ENCODE measurements around the gene NRP2. TPM values are rescaled to one million over a fixed set of nuclear protein-coding genes. Genes with fewer than 3 reads are reported as not detected.

NRP2 gene
- total RNA-seq, 4 donors from 2014 or later: 4.9 to 22.4 (median 14.5) TPM

DNA sequence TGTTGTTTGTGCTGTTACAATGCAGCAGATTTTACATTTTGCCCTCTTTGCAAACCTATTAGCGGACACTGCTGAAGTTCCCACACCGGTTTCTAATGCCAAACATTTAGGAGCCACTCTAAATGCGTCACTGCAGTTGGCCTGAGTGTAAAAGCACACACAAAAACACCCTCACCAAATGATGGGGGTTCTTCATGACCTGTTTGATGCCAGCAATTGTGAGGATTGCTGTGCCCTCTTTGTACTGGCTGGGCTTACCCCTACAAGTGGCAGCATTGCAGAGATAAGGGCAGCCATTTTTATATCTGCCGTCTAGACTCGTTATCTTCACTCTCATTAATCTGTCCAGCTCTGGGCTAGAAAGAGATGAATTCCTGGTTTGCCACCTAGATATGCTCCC, 85.3 kb downstream of the NRP2 start:
- Histone ChIP-seq H3K27me3 (no peaks in the 10 kb centered on the region), H3K27ac (peak overlapping the region in 1 of 4 donors; percentile 77), H3K4me1 (peaks cover 0 to 61% (median 0%) of the 10 kb centered on the region in 4 donors), H3K36me3 (no peaks in the 10 kb centered on the region), H3K4me3 (no peak overlapping the region), H3K9me3 (no peaks in the 10 kb centered on the region)
- no peak for DNase-seq
- TF ChIP-seq POLR2A (IDR thresholded peaks at IDR 0.05): no peak
- TF ChIP-seq, protein P1, sequence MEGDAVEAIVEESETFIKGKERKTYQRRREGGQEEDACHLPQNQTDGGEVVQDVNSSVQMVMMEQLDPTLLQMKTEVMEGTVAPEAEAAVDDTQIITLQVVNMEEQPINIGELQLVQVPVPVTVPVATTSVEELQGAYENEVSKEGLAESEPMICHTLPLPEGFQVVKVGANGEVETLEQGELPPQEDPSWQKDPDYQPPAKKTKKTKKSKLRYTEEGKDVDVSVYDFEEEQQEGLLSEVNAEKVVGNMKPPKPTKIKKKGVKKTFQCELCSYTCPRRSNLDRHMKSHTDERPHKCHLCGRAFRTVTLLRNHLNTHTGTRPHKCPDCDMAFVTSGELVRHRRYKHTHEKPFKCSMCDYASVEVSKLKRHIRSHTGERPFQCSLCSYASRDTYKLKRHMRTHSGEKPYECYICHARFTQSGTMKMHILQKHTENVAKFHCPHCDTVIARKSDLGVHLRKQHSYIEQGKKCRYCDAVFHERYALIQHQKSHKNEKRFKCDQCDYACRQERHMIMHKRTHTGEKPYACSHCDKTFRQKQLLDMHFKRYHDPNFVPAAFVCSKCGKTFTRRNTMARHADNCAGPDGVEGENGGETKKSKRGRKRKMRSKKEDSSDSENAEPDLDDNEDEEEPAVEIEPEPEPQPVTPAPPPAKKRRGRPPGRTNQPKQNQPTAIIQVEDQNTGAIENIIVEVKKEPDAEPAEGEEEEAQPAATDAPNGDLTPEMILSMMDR (IDR thresholded peaks at IDR 0.05): no peak

DNA sequence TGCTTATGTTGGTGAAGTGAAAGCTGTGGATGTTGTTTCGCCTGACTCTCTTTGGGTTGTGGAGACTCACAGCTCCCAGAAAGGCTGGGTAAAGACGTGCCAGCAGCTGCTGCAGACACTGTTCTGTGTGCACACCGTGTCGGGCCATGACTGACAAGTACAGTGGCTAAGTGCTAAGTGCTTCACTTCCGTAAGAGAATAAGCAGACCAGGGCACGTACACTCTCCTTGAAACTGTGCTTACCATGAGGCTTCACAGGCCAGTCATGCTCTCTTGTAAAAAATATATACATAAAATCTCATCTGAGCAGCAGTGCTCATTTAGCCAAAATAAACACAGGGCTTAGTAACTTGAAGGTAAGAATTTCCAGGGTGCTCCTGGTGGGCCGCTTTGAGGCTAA, 86.0 kb downstream of the NRP2 start:
- Histone ChIP-seq H3K27ac (peak overlapping the region in 2 of 4 donors; percentile 68 to 77), H3K9me3 (no peaks in the 10 kb centered on the region), H3K4me3 (no peak overlapping the region), H3K27me3 (no peaks in the 10 kb centered on the region), H3K4me1 (peaks cover 0 to 61% (median 0%) of the 10 kb centered on the region in 4 donors), H3K36me3 (no peaks in the 10 kb centered on the region)
- DNase-seq: no peak
- TF ChIP-seq, protein P1 (IDR thresholded peaks at IDR 0.05): no peak
- TF ChIP-seq POLR2A (IDR thresholded peaks at IDR 0.05): no peak

- DNase-seq: no peak
- Histone ChIP-seq H3K27ac (peak overlapping the region in 2 of 4 donors; percentile 68 to 77), H3K4me1 (peaks cover 0 to 55% (median 0%) of the 10 kb centered on the region in 4 donors)
Measured at GRCh38 chr2:205768815-205769494, 86.7 kb downstream of the NRP2 start.

DNA sequence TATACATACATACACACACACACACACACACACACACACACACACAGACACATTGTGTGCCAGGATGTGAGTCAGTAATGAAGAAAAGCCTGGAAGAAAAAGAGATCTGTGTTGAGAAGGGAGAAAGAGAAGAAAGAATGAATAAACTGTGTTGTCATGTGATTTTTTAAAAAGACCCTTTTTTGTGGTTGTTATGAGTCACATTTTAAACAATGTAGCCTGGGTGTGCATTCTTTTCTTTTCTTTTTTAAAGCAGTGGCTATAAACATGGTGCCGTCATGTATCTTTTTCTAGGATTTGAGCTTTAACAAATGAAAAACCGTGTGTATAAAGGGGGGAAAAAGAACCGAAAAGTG, 87.2 kb downstream of the NRP2 start:
- Histone ChIP-seq H3K9me3 (no peaks in the 10 kb centered on the region), H3K27ac (peak overlapping the region in 1 of 4 donors; percentile 77), H3K36me3 (no peaks in the 10 kb centered on the region), H3K27me3 (no peaks in the 10 kb centered on the region), H3K4me1 (peaks cover 0 to 50% (median 0%) of the 10 kb centered on the region in 4 donors), H3K4me3 (no peak overlapping the region)
- no peak for DNase-seq
- no peak for TF ChIP-seq POLR2A (IDR thresholded peaks at IDR 0.05)
- TF ChIP-seq, protein P1 (IDR thresholded peaks at IDR 0.05): no peak

More at GRCh38 chr2:205768815-205769494, 86.7 kb downstream of the NRP2 start:
- Histone ChIP-seq H3K27me3 (no peaks in the 10 kb centered on the region), H3K9me3 (no peaks in the 10 kb centered on the region), H3K36me3 (no peaks in the 10 kb centered on the region), H3K4me3 (no peak overlapping the region)
- TF ChIP-seq POLR2A (IDR thresholded peaks at IDR 0.05): no peak
- TF ChIP-seq, protein P1 (IDR thresholded peaks at IDR 0.05): peak in 1 of 6 experiments; percentile 2

- TF ChIP-seq, protein P1 (IDR thresholded peaks at IDR 0.05): no peak
- no peak for TF ChIP-seq POLR2A (IDR thresholded peaks at IDR 0.05)
- H3K36me3 ChIP-seq: no peaks in the 10 kb centered on the region
- no peaks in the 10 kb centered on the region for H3K9me3 ChIP-seq
- peaks cover 0 to 49% (median 0%) of the 10 kb centered on the region in 4 donors for H3K4me1 ChIP-seq
- no peaks in the 10 kb centered on the region for H3K27me3 ChIP-seq
- H3K4me3 ChIP-seq: no peak overlapping the region
- no peak for DNase-seq
- peak overlapping the region in 1 of 4 donors; percentile 77 for H3K27ac ChIP-seq
Measured at GRCh38 chr2:205769879-205770278, 87.6 kb downstream of the NRP2 start.

All from Peyer's patch (tissue), 4 donors.